K562 (cell line): ENCODE measurements around the gene FLRT1. TPM values are rescaled to one million over a fixed set of nuclear protein-coding genes. Genes with fewer than 3 reads are reported as not detected.

ENCODE experiments used
- IRF9 ChIP-seq: fragments of 450-650 bp; IDR thresholded peaks from 2 replicates; pipeline ENCODE4 v1.6.1; 2016; ENCODE audit warnings: missing biosample characterization, missing genetic modification characterization
- KDM5B ChIP-seq: fragments of 200-600 bp; sonication (generic); IDR thresholded peaks from 2 replicates; pipeline ENCODE4 v1.6.1; 2012; ENCODE audit warnings: low read depth, mild to moderate bottlenecking, moderate library complexity, low read length, control low read depth, inconsistent platforms; ENCODE audit not compliant: insufficient replicate concordance
- MED1 ChIP-seq: sonication (generic); formaldehyde crosslinking; IDR thresholded peaks from 2 replicates; pipeline ENCODE4 v1.8.1; 2023; ENCODE audit warnings: missing genetic modification reagents, borderline replicate concordance
- NFYB ChIP-seq: IDR thresholded peaks from 2 replicates; pipeline ENCODE4 v1.6.1; 2011; ENCODE audit warnings: mild to moderate bottlenecking, moderate library complexity; ENCODE audit not compliant: insufficient read length; ENCODE audit errors: extremely low read depth
- PRMT5 ChIP-seq: sonication (generic); formaldehyde crosslinking; IDR thresholded peaks from 2 replicates; pipeline ENCODE4 v1.5.0; 2020; ENCODE audit warnings: missing genetic modification reagents
- RERE ChIP-seq: sonication (generic); formaldehyde crosslinking; IDR thresholded peaks from 2 replicates; pipeline ENCODE4 v1.8.0; 2023; ENCODE audit warnings: missing genetic modification reagents, mild to moderate bottlenecking, borderline replicate concordance
- REST ChIP-seq, 2 experiments: fragments of 450-650 bp; formaldehyde crosslinking in 1 of 2; IDR thresholded peaks; 2 replicates each; pipeline versions ENCODE4 v1.4.0 to v1.6.1; 2014 to 2020; ENCODE audit warnings: mild to moderate bottlenecking in 2 of 2, borderline replicate concordance in 1 of 2, low read depth in 1 of 2
- ZNF124 ChIP-seq: sonication (generic); formaldehyde crosslinking; IDR thresholded peaks from 2 replicates; pipeline ENCODE4 v1.8.1; 2022; ENCODE audit warnings: missing genetic modification reagents
- polyA plus RNA-seq, 8 experiments: library from polyadenylated mRNA; depleted of rRNA in 4 of 8; stranded (reverse) in 5 of 8; unstranded in 3 of 8; fragments of >200 nt; fragmentation: Nextera tagmentation in 2 of 8; fragmentation: Illumina TruSeq in 1 of 8; extraction: Ambion mirVana in 2 of 8; extraction: Trizol in 1 of 8; gene quantifications; 2 replicates each; pipeline versions ENCODE4 v1.2.1 to v1.2.3, GENCODE V29; 2011 to 2014; ENCODE audit warnings: inconsistent platforms in 1 of 8, missing spikeins in 1 of 8
- total RNA-seq, 7 experiments: library from RNA; depleted of rRNA in 6 of 7; stranded (reverse); fragments of >200 nt in 6 of 7; fragmentation: Illumina TruSeq in 2 of 7; extraction: Trizol in 2 of 7; gene quantifications; 2 replicates each; pipeline versions ENCODE4 v1.2.1 to v1.2.3, GENCODE V29; 2011 to 2021; ENCODE audit warnings: low replicate concordance in 1 of 7
- TF ChIP-seq, protein P1 (sequence below): sonication (generic); formaldehyde crosslinking; IDR thresholded peaks from 2 replicates; pipeline ENCODE4 v1.8.1; 2022; ENCODE audit warnings: missing genetic modification reagents

Gene FLRT1
- total and polyA plus RNA-seq, 9 of the 15 experiments (the other 6 are each of a cell fraction or from before 2014, with no cell fraction given), result not detected

- TF ChIP-seq REST (IDR thresholded peaks at IDR 0.05; ENCODE audit: borderline replicate concordance), result no peak
- TF ChIP-seq REST (CRISPR knock-in tag; IDR thresholded peaks at IDR 0.05; ENCODE audit: low read depth), result no peak
- TF ChIP-seq MED1 (CRISPR knock-in tag), result no peak
- TF ChIP-seq PRMT5 (CRISPR knock-in tag), result no peak
- no peak for TF ChIP-seq IRF9 (tag)
- TF ChIP-seq ZNF124 (CRISPR knock-in tag), result no peak; the same call in 1 of the 2 replicates
- peak; percentile 78 for TF ChIP-seq KDM5B
- TF ChIP-seq RERE (CRISPR knock-in tag), result no peak
- TF ChIP-seq NFYB, result no peak
- TF ChIP-seq, protein P1, sequence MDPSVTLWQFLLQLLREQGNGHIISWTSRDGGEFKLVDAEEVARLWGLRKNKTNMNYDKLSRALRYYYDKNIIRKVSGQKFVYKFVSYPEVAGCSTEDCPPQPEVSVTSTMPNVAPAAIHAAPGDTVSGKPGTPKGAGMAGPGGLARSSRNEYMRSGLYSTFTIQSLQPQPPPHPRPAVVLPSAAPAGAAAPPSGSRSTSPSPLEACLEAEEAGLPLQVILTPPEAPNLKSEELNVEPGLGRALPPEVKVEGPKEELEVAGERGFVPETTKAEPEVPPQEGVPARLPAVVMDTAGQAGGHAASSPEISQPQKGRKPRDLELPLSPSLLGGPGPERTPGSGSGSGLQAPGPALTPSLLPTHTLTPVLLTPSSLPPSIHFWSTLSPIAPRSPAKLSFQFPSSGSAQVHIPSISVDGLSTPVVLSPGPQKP (CRISPR knock-in tag), result no peak; the same call in 1 of the 2 replicates
Measured at GRCh38 chr11:63986156-63986931, 49.4 kb upstream of the FLRT1 start, which contains the start of gene OTUB1 (continued).
